Large intestine (tissue), 3 donors: ENCODE measurements around the gene GGCX. TPM values are rescaled to one million over a fixed set of nuclear protein-coding genes. Genes with fewer than 3 reads are reported as not detected.
A peak's percentile ranks its signal among the peaks of the same experiment; 100 is the strongest.

ENCODE experiments used
- DNase-seq, 2 donors: peaks; one replicate each; pipeline versions ENCODE4 v3.0.0 to v3.0.0-alpha.2; 2013
- H3K27ac ChIP-seq: one replicate; pipeline ENCODE4 v1.5.1; 2013; ENCODE audit warnings: low read length
- H3K27me3 ChIP-seq: 2 replicates; pipeline ENCODE4 v1.6.1; 2013; ENCODE audit warnings: low read length; ENCODE audit not compliant: control insufficient read depth, insufficient read depth
- H3K36me3 ChIP-seq: 2 replicates; pipeline ENCODE4 v1.6.1; 2013; ENCODE audit warnings: low read length; ENCODE audit not compliant: control insufficient read depth, insufficient read depth
- H3K4me1 ChIP-seq: one replicate; pipeline ENCODE4 v1.6.1; 2013; ENCODE audit warnings: low read length; ENCODE audit not compliant: control insufficient read depth, insufficient read depth
- H3K4me3 ChIP-seq: one replicate; pipeline ENCODE4 v1.5.1; 2013; ENCODE audit warnings: low read length
- H3K9me3 ChIP-seq: one replicate; pipeline ENCODE4 v1.6.1; 2013; ENCODE audit warnings: mild to moderate bottlenecking, low read depth, low read length, moderate library complexity; ENCODE audit not compliant: control insufficient read depth
- WGBS: methylation state at CpG from one replicate; pipeline ENCODE4 v1.1.5; 2013; ENCODE audit warnings: low lambda C conversion rate; ENCODE audit not compliant: insufficient coverage; 5-methylcytosine and 5-hydroxymethylcytosine counted together
- polyA plus RNA-seq: library from polyadenylated mRNA; unstranded; fragments of 120-200 nt; gene quantifications from one replicate; pipeline ENCODE4 v1.2.1, GENCODE V29; 2013

Gene GGCX
- polyA plus RNA-seq, 1 donor: 24.8 TPM

- no peak for DNase-seq
- H3K9me3 ChIP-seq: no peaks in the 10 kb centered on the region
- H3K4me1 ChIP-seq: peaks cover 9% of the 10 kb centered on the region
- peaks cover 53% of the 10 kb centered on the region for H3K36me3 ChIP-seq
- H3K27ac ChIP-seq: no peak overlapping the region
- peak overlapping the region; percentile 65 for H3K4me3 ChIP-seq
- WGBS: no CpG with 5 or more reads among the region's 5 CpGs
- no peaks in the 10 kb centered on the region for H3K27me3 ChIP-seq
Observed at GRCh38 chr2:85541753-85542457, 19.4 kb downstream of the GGCX start.

- no peak for DNase-seq
- H3K27me3 ChIP-seq: no peaks in the 10 kb centered on the region
- peak overlapping the region; percentile 65 for H3K4me3 ChIP-seq
- no peak overlapping the region for H3K27ac ChIP-seq
- H3K36me3 ChIP-seq: peaks cover 49% of the 10 kb centered on the region
- H3K4me1 ChIP-seq: peaks cover 15% of the 10 kb centered on the region
- H3K9me3 ChIP-seq: no peaks in the 10 kb centered on the region
- no CpG with 5 or more reads among the region's 4 CpGs for WGBS
Observed at GRCh38 chr2:85541262-85541661, 20.0 kb downstream of the GGCX start.

GRCh38 chr2:85540133-85540648 lies 21.1 kb downstream of the GGCX start:
- H3K27ac ChIP-seq: peak overlapping the region; percentile 98
- peaks cover 16% of the 10 kb centered on the region for H3K4me1 ChIP-seq
- H3K36me3 ChIP-seq: peaks cover 38% of the 10 kb centered on the region
- H3K4me3 ChIP-seq: peak overlapping the region; percentile 65
- DNase-seq: peak; percentile 26 to 66
- 0% methylated on average over 3 of the region's 11 CpGs for WGBS
- H3K27me3 ChIP-seq: no peaks in the 10 kb centered on the region
- no peaks in the 10 kb centered on the region for H3K9me3 ChIP-seq

- H3K4me1 ChIP-seq: peaks cover 16% of the 10 kb centered on the region
Observed at GRCh38 chr2:85539361-85540132, 21.7 kb downstream of the GGCX start.

GRCh38 chr2:85538507-85539360 lies 22.6 kb downstream of the GGCX start, which contains the start of gene MAT2A:
Gene MAT2A (plus strand): TSS chr2:85539168. CDS start chr2:85539288, 120 bp downstream.
- DNase-seq: peak; percentile 93 to 97
- Histone ChIP-seq H3K4me1 (peaks cover 16% of the 10 kb centered on the region), H3K36me3 (peaks cover 28% of the 10 kb centered on the region), H3K9me3 (no peaks in the 10 kb centered on the region), H3K4me3 (peak within 1 kb of the TSS; percentile 65), H3K27me3 (no peaks in the 10 kb centered on the region), H3K27ac (peak within 1 kb of the TSS; percentile 98)
- WGBS: no CpG with 5 or more reads among the region's 92 CpGs

More at GRCh38 chr2:85539361-85540132, 21.7 kb downstream of the GGCX start:
- Histone ChIP-seq H3K9me3 (no peaks in the 10 kb centered on the region), H3K4me3 (peak overlapping the region; percentile 65), H3K27ac (peak overlapping the region; percentile 98), H3K36me3 (peaks cover 33% of the 10 kb centered on the region), H3K27me3 (no peaks in the 10 kb centered on the region)
- DNase-seq: peak; percentile 61 to 77
- no CpG with 5 or more reads among the region's 67 CpGs for WGBS

- WGBS: no CpG with 5 or more reads among the region's 35 CpGs
- peak overlapping the region; percentile 98 for H3K27ac ChIP-seq
- H3K9me3 ChIP-seq: no peaks in the 10 kb centered on the region
- H3K4me3 ChIP-seq: peak overlapping the region; percentile 65
- DNase-seq: peak; percentile 56 to 87
- H3K36me3 ChIP-seq: peaks cover 20% of the 10 kb centered on the region
- H3K4me1 ChIP-seq: peaks cover 16% of the 10 kb centered on the region
- H3K27me3 ChIP-seq: no peaks in the 10 kb centered on the region
Observed at GRCh38 chr2:85537600-85538506, 23.4 kb downstream of the GGCX start.

- no peaks in the 10 kb centered on the region for H3K27me3 ChIP-seq
- no peaks in the 10 kb centered on the region for H3K9me3 ChIP-seq
- peaks cover 7% of the 10 kb centered on the region for H3K36me3 ChIP-seq
- no peak for DNase-seq
- no peak overlapping the region for H3K4me3 ChIP-seq
- peaks cover 13% of the 10 kb centered on the region for H3K4me1 ChIP-seq
- WGBS: 71% methylated on average over 1 of the region's 3 CpGs
- H3K27ac ChIP-seq: no peak overlapping the region
Observed at GRCh38 chr2:85536479-85536878, 24.8 kb downstream of the GGCX start.

- Histone ChIP-seq H3K27ac (no peak overlapping the region), H3K36me3 (no peaks in the 10 kb centered on the region), H3K4me3 (no peak overlapping the region), H3K9me3 (no peaks in the 10 kb centered on the region), H3K4me1 (peaks cover 13% of the 10 kb centered on the region), H3K27me3 (no peaks in the 10 kb centered on the region)
- WGBS: 83% methylated on average over 1 of the region's 3 CpGs
- no peak for DNase-seq
Observed at GRCh38 chr2:85534881-85535280, 26.4 kb downstream of the GGCX start.

GRCh38 chr2:85534099-85534498 lies 27.2 kb downstream of the GGCX start:
- H3K27ac ChIP-seq: no peak overlapping the region
- no peaks in the 10 kb centered on the region for H3K9me3 ChIP-seq
- peaks cover 13% of the 10 kb centered on the region for H3K4me1 ChIP-seq
- peak in 1 of 2 donors; percentile 45 for DNase-seq
- H3K27me3 ChIP-seq: no peaks in the 10 kb centered on the region
- H3K4me3 ChIP-seq: no peak overlapping the region
- H3K36me3 ChIP-seq: no peaks in the 10 kb centered on the region
- 67% methylated on average over 1 of the region's 3 CpGs for WGBS
